MM.1S (cell line): ENCODE measurements around the gene TBC1D2.
"Not testable (repeated sequence)": the region's sequence is repeated elsewhere in the genome, so short reads cannot be mapped to it uniquely, and the experiment has no call there.

Source experiments
- DNase-seq: peaks from one replicate; pipeline ENCODE4 v3.0.0-alpha.2; 2015
- H2AFZ ChIP-seq: fragments of 300-600 bp; sonication (generic); 2 replicates; pipeline ENCODE4 v1.6.0; 2016; ENCODE audit warnings: antibody characterized with exemption, low read length
- H3F3A ChIP-seq: fragments of 300-600 bp; sonication (generic); 2 replicates; pipeline ENCODE4 v1.6.1; 2016; ENCODE audit warnings: mild to moderate bottlenecking, antibody characterized with exemption, low read length, moderate library complexity, mixed read lengths; ENCODE audit not compliant: insufficient read depth
- H3K27ac ChIP-seq: fragments of 300-600 bp; sonication (generic); 2 replicates; pipeline ENCODE4 v1.5.1; 2016; ENCODE audit warnings: mild to moderate bottlenecking, low read length
- H3K27me3 ChIP-seq: fragments of 300-600 bp; sonication (generic); replicated peaks from 2 replicates; pipeline ENCODE4 v1.6.0; 2016; ENCODE audit warnings: low read length; ENCODE audit not compliant: insufficient read depth
- H3K36me3 ChIP-seq: fragments of 300-600 bp; sonication (generic); replicated peaks from 2 replicates; pipeline ENCODE4 v1.6.1; 2016; ENCODE audit warnings: mild to moderate bottlenecking, low read length, mixed read lengths; ENCODE audit not compliant: insufficient read depth
- H3K4me1 ChIP-seq: fragments of 300-600 bp; sonication (generic); 2 replicates; pipeline ENCODE4 v1.6.1; 2016; ENCODE audit warnings: low read length, mixed read lengths
- H3K4me2 ChIP-seq: fragments of 300-600 bp; sonication (generic); 2 replicates; pipeline ENCODE4 v1.6.0; 2016; ENCODE audit warnings: low read depth, low read length
- H3K4me3 ChIP-seq: fragments of 300-600 bp; sonication (generic); 2 replicates; pipeline ENCODE4 v1.5.1; 2016; ENCODE audit warnings: low read length, mixed read lengths
- H3K79me2 ChIP-seq: fragments of 300-600 bp; sonication (generic); 2 replicates; pipeline ENCODE4 v1.6.1; 2016; ENCODE audit warnings: mixed run types, low read length, mixed read lengths
- H3K9ac ChIP-seq: fragments of 300-600 bp; sonication (generic); 2 replicates; pipeline ENCODE4 v1.6.1; 2016; ENCODE audit warnings: low read length, mixed read lengths
- H3K9me2 ChIP-seq: fragments of 300-600 bp; sonication (generic); replicated peaks from 2 replicates; pipeline ENCODE4 v1.6.1; 2016; ENCODE audit warnings: mild to moderate bottlenecking, low read length, mixed read lengths; ENCODE audit not compliant: insufficient read depth
- H3K9me3 ChIP-seq: fragments of 300-600 bp; sonication (generic); replicated peaks from 2 replicates; pipeline ENCODE4 v1.6.1; 2016; ENCODE audit warnings: mild to moderate bottlenecking, low read length, mixed read lengths; ENCODE audit not compliant: insufficient read depth
- H4K20me1 ChIP-seq: fragments of 300-600 bp; sonication (generic); 2 replicates; pipeline ENCODE4 v1.6.1; 2016; ENCODE audit warnings: mild to moderate bottlenecking, low read length, moderate library complexity, mixed read lengths; ENCODE audit not compliant: insufficient read depth
- CTCF ChIP-seq: fragments of 300-600 bp; sonication (generic); IDR thresholded peaks from 2 replicates; pipeline ENCODE4 v1.5.1; 2016; ENCODE audit warnings: antibody characterized with exemption, low read length, mixed read lengths
- EZH2 ChIP-seq: fragments of 300-600 bp; sonication (generic); optimal IDR thresholded peaks from 2 replicates; pipeline ENCODE3; 2017; ENCODE audit warnings: low read depth, mild to moderate bottlenecking, antibody characterized with exemption, low read length, mixed read lengths
- EZH2phosphoT487 ChIP-seq: fragments of 300-600 bp; sonication (generic); IDR thresholded peaks from 2 replicates; pipeline ENCODE4 v1.6.1; 2018; ENCODE audit warnings: antibody characterized with exemption, low read length

The TBC1D2 gene

GRCh38 chr9:98287384-98287783 is 31.9 kb upstream of the TBC1D2 start:
- H2AFZ ChIP-seq: no peak overlapping the region
- H3K27ac ChIP-seq: no peak overlapping the region
- no peaks in the 10 kb centered on the region for H3K4me1 ChIP-seq
- no peak for DNase-seq
- H3K79me2 ChIP-seq: no peaks in the 10 kb centered on the region
- TF ChIP-seq CTCF: no peak
- no peak for TF ChIP-seq EZH2
- TF ChIP-seq EZH2phosphoT487: no peak
- H3K9me2 ChIP-seq: no peaks in the 10 kb centered on the region
- no peak overlapping the region for H3K4me3 ChIP-seq
- no peaks in the 10 kb centered on the region for H4K20me1 ChIP-seq
- H3K36me3 ChIP-seq: no peaks in the 10 kb centered on the region
- H3K27me3 ChIP-seq: no peaks in the 10 kb centered on the region
- H3K9ac ChIP-seq: no peak overlapping the region
- no peaks in the 10 kb centered on the region for H3F3A ChIP-seq
- H3K9me3 ChIP-seq: no peaks in the 10 kb centered on the region
- no peak overlapping the region for H3K4me2 ChIP-seq

- no peaks in the 10 kb centered on the region for H3K79me2 ChIP-seq
- no peak for DNase-seq
- no peak overlapping the region for H3K27ac ChIP-seq
- H2AFZ ChIP-seq: no peak overlapping the region
- no peak for TF ChIP-seq EZH2phosphoT487
- no peak for TF ChIP-seq EZH2
- TF ChIP-seq CTCF: no peak
- no peak overlapping the region for H3K9ac ChIP-seq
- H3K9me3 ChIP-seq: no peaks in the 10 kb centered on the region
- no peak overlapping the region for H3K4me2 ChIP-seq
- H3K4me1 ChIP-seq: no peaks in the 10 kb centered on the region
- no peaks in the 10 kb centered on the region for H3K9me2 ChIP-seq
- no peaks in the 10 kb centered on the region for H4K20me1 ChIP-seq
- H3F3A ChIP-seq: no peaks in the 10 kb centered on the region
- no peak overlapping the region for H3K4me3 ChIP-seq
- H3K36me3 ChIP-seq: no peaks in the 10 kb centered on the region
- no peaks in the 10 kb centered on the region for H3K27me3 ChIP-seq
Measured at GRCh38 chr9:98285446-98285845, 30.0 kb upstream of the TBC1D2 start.

GRCh38 chr9:98284754-98285153 is 29.3 kb upstream of the TBC1D2 start:
- Histone ChIP-seq H3K9me2 (no peaks in the 10 kb centered on the region), H3F3A (no peaks in the 10 kb centered on the region), H3K4me1 (no peaks in the 10 kb centered on the region), H3K9me3 (no peaks in the 10 kb centered on the region), H3K9ac (no peak overlapping the region), H3K4me2 (no peak overlapping the region), H3K79me2 (no peaks in the 10 kb centered on the region), H3K36me3 (no peaks in the 10 kb centered on the region), H2AFZ (no peak overlapping the region), H3K27ac (no peak overlapping the region), H3K27me3 (no peaks in the 10 kb centered on the region), H4K20me1 (no peaks in the 10 kb centered on the region), H3K4me3 (no peak overlapping the region)
- no peak for DNase-seq
- TF ChIP-seq EZH2 (no peak), CTCF (no peak), EZH2phosphoT487 (no peak)

GRCh38 chr9:98283143-98283542 is 27.7 kb upstream of the TBC1D2 start:
- not testable (repeated sequence) for H3K4me3 ChIP-seq, H3K36me3 ChIP-seq, H3K9ac ChIP-seq, DNase-seq, H4K20me1 ChIP-seq, H3K9me2 ChIP-seq, H3K27me3 ChIP-seq, H3K9me3 ChIP-seq, H3K4me2 ChIP-seq, H3K27ac ChIP-seq, H2AFZ ChIP-seq, H3K4me1 ChIP-seq, H3F3A ChIP-seq, H3K79me2 ChIP-seq
